Sigmoid colon (tissue), 7 donors: ENCODE data around the gene CRISPLD2. TPM values are rescaled to one million over a fixed set of nuclear protein-coding genes. Genes with fewer than 3 reads are reported as not detected.

Experiments
- DNase-seq: peaks from one replicate; pipeline ENCODE4 v3.0.0-alpha.2; 2019
- H3K27ac ChIP-seq, 4 donors: fragments of 200-600 bp; sonication (generic); one replicate each; pipeline ENCODE4 v1.5.1; 2016 to 2019; ENCODE audit warnings: mild to moderate bottlenecking in 1 of 4
- H3K27me3 ChIP-seq, 3 donors: fragments of 200-600 bp; sonication (generic); one replicate each; pipeline ENCODE4 v1.5.1; 2019; ENCODE audit warnings: mild to moderate bottlenecking in 1 of 3
- H3K36me3 ChIP-seq, 4 donors: fragments of 200-600 bp; sonication (generic); one replicate each; pipeline ENCODE4 v1.5.1; 2016 to 2019
- H3K4me1 ChIP-seq, 4 donors: fragments of 200-600 bp; sonication (generic); one replicate each; pipeline ENCODE4 v1.5.1; 2017 to 2019
- H3K4me3 ChIP-seq, 4 donors: fragments of 200-600 bp; sonication (generic); one replicate each; pipeline ENCODE4 v1.5.1; 2017 to 2019; ENCODE audit warnings: mild to moderate bottlenecking in 2 of 4, moderate library complexity in 1 of 4
- H3K9me3 ChIP-seq, 4 donors: fragments of 200-600 bp in 3 of 4; sonication (generic) in 3 of 4; one replicate each; pipeline versions ENCODE4 v1.5.1 to v1.6.1; 2013 to 2019
- CTCF ChIP-seq, 4 experiments: fragments of 450-650 bp in 3 of 4; fragments of 200-600 bp in 1 of 4; IDR thresholded peaks; one replicate each; pipeline ENCODE4 v1.5.1; 2016 to 2019; ENCODE audit warnings: antibody characterized with exemption in 4 of 4, mild to moderate bottlenecking in 3 of 4, moderate library complexity in 2 of 4
- EP300 ChIP-seq, 4 donors: sonication (generic); formaldehyde crosslinking; IDR thresholded peaks; one replicate each; pipeline ENCODE4 v1.6.1; 2017; ENCODE audit warnings: antibody characterized with exemption in 4 of 4
- POLR2A ChIP-seq, 2 donors: fragments of 450-650 bp; IDR thresholded peaks; one replicate each; pipeline ENCODE4 v1.6.1; 2016; ENCODE audit warnings: antibody characterized with exemption in 2 of 2, mild to moderate bottlenecking in 2 of 2, moderate library complexity in 2 of 2
- POLR2AphosphoS5 ChIP-seq, 4 donors: sonication (generic); formaldehyde crosslinking; IDR thresholded peaks; one replicate each; pipeline ENCODE4 v1.6.1; 2017; ENCODE audit warnings: antibody characterized with exemption in 4 of 4
- WGBS, 2 donors: extraction: QIAGEN DNeasy Blood & Tissue Kit; methylation state at CpG; one replicate each; pipeline ENCODE4 v1.1.7; 2013; 5-methylcytosine and 5-hydroxymethylcytosine counted together
- intact Hi-C: fragments of 100-400 bp; cut with DNase I; formaldehyde crosslinking; loops from one replicate; pipeline ENCODE4 v1.15.1; 2023
- polyA plus RNA-seq, 3 donors: library from polyadenylated mRNA; stranded (reverse); fragments of 200-250 nt; gene quantifications; one replicate each; pipeline ENCODE4 v1.2.3, GENCODE V29; 2013
- total RNA-seq, 4 donors: library from RNA; depleted of rRNA; stranded (reverse); fragments of >200 nt; gene quantifications; one replicate each; pipeline ENCODE4 v1.1.0, GENCODE V29; 2016
- donor health status: healthy with polysubstance abuse.
- donor health status: Bipolar disorder and iron deficiency.
- donor health status: healthy.

The CRISPLD2 gene
- total and polyA plus RNA-seq, 7 donors = 3.0 to 545 (median 140) TPM

- no peak overlapping the region for H3K4me3 ChIP-seq
- TF ChIP-seq CTCF (IDR thresholded peaks at IDR 0.05) = no peak
- no peak for TF ChIP-seq POLR2A (IDR thresholded peaks at IDR 0.05)
- TF ChIP-seq POLR2AphosphoS5 (IDR thresholded peaks at IDR 0.05) = no peak
- H3K27me3 ChIP-seq = no peaks in the 10 kb centered on the region
- peaks cover 0 to 14% (median 4%) of the 10 kb centered on the region in 4 donors for H3K4me1 ChIP-seq
- H3K9me3 ChIP-seq = no peaks in the 10 kb centered on the region
- 92 to 95% methylated on average over 11 of the region's 11 CpGs for WGBS, 2 donors
- no peak for DNase-seq
- peaks cover 15 to 99% (median 72%) of the 10 kb centered on the region in 4 donors for H3K36me3 ChIP-seq
- intact Hi-C loops = no loop called here
- H3K27ac ChIP-seq = peak overlapping the region in 1 of 4 donors; percentile 7
These were observed 66.8 kb downstream of the CRISPLD2 start for GRCh38 chr16:84886497-84887090.

- 96% methylated on average over 15 of the region's 15 CpGs for WGBS, 2 donors
- no peak overlapping the region for H3K27ac ChIP-seq
- no peak overlapping the region for H3K4me3 ChIP-seq
- H3K36me3 ChIP-seq = peaks cover 20 to 99% (median 77%) of the 10 kb centered on the region in 4 donors
- no peaks in the 10 kb centered on the region for H3K9me3 ChIP-seq
- intact Hi-C loops = no loop called here
- H3K27me3 ChIP-seq = no peaks in the 10 kb centered on the region
- peaks cover 0 to 8% (median 4%) of the 10 kb centered on the region in 4 donors for H3K4me1 ChIP-seq
- DNase-seq = no peak
- TF ChIP-seq EP300 (IDR thresholded peaks at IDR 0.05) (no peak), POLR2A (IDR thresholded peaks at IDR 0.05) (no peak), POLR2AphosphoS5 (IDR thresholded peaks at IDR 0.05) (no peak), CTCF (IDR thresholded peaks at IDR 0.05) (no peak)
These were observed 67.4 kb downstream of the CRISPLD2 start for GRCh38 chr16:84887207-84887606.

- Histone ChIP-seq H3K4me3 (no peak overlapping the region), H3K9me3 (no peaks in the 10 kb centered on the region), H3K4me1 (peaks cover 0 to 8% (median 4%) of the 10 kb centered on the region in 4 donors), H3K27me3 (no peaks in the 10 kb centered on the region), H3K36me3 (peaks cover 25 to 99% (median 82%) of the 10 kb centered on the region in 4 donors), H3K27ac (no peak overlapping the region)
- 90 to 92% methylated on average over 7 of the region's 7 CpGs for WGBS, 2 donors
- no peak for DNase-seq
- intact Hi-C loops = no loop called here
- TF ChIP-seq POLR2AphosphoS5 (IDR thresholded peaks at IDR 0.05) (peak in 1 of 4 donors; percentile 5), CTCF (IDR thresholded peaks at IDR 0.05) (no peak)
These were observed 68.7 kb downstream of the CRISPLD2 start for GRCh38 chr16:84888450-84888849.

- intact Hi-C loops = no loop called here
- no peaks in the 10 kb centered on the region for H3K9me3 ChIP-seq
- TF ChIP-seq POLR2A (IDR thresholded peaks at IDR 0.05) = no peak
- no peak for TF ChIP-seq POLR2AphosphoS5 (IDR thresholded peaks at IDR 0.05)
- no peak for TF ChIP-seq EP300 (IDR thresholded peaks at IDR 0.05)
- TF ChIP-seq CTCF (IDR thresholded peaks at IDR 0.05) = no peak
- H3K4me1 ChIP-seq = peaks cover 0 to 8% (median 4%) of the 10 kb centered on the region in 4 donors
- H3K27ac ChIP-seq = no peak overlapping the region
- H3K27me3 ChIP-seq = no peaks in the 10 kb centered on the region
- 72 to 83% methylated on average over 12 of the region's 12 CpGs for WGBS, 2 donors
- H3K4me3 ChIP-seq = no peak overlapping the region
- peaks cover 31 to 99% (median 84%) of the 10 kb centered on the region in 4 donors for H3K36me3 ChIP-seq
- DNase-seq = no peak
These were observed 69.3 kb downstream of the CRISPLD2 start for GRCh38 chr16:84889066-84889465.

- H3K27ac ChIP-seq = no peak overlapping the region
- H3K4me1 ChIP-seq = peaks cover 0 to 3% (median 0%) of the 10 kb centered on the region in 4 donors
- no peak for TF ChIP-seq CTCF (IDR thresholded peaks at IDR 0.05)
- TF ChIP-seq EP300 (IDR thresholded peaks at IDR 0.05) = no peak
- peak in 1 of 4 donors; percentile 13 for TF ChIP-seq POLR2AphosphoS5 (IDR thresholded peaks at IDR 0.05)
- H3K9me3 ChIP-seq = no peaks in the 10 kb centered on the region
- 94 to 96% methylated on average over 9 of the region's 9 CpGs for WGBS, 2 donors
- H3K4me3 ChIP-seq = no peak overlapping the region
- no peaks in the 10 kb centered on the region for H3K27me3 ChIP-seq
- DNase-seq = no peak
- peaks cover 31 to 99% (median 76%) of the 10 kb centered on the region in 4 donors for H3K36me3 ChIP-seq
- intact Hi-C loops = no loop called here
These were observed 70.6 kb downstream of the CRISPLD2 start for GRCh38 chr16:84890427-84890826.
